ENCODE data around the gene NPEPPS.
"Not testable (repeated sequence)": the region's sequence is repeated elsewhere in the genome, so short reads cannot be mapped to it uniquely, and the experiment has no call there.

The NPEPPS gene

GRCh38 chr17:47560517-47561043 lies 29.7 kb downstream of the NPEPPS start:
- DNase-seq (ENCODE audit: low read depth, low spot score) = not testable (repeated sequence)

GRCh38 chr17:47561698-47562405 lies 30.9 kb downstream of the NPEPPS start:
- not testable (repeated sequence) for DNase-seq (ENCODE audit: low read depth, low spot score)

- not testable (repeated sequence) for DNase-seq (ENCODE audit: low read depth, low spot score)
These were observed 31.4 kb downstream of the NPEPPS start for GRCh38 chr17:47562406-47562705.

- not testable (repeated sequence) for DNase-seq (ENCODE audit: low read depth, low spot score)
These were observed 36.4 kb downstream of the NPEPPS start for GRCh38 chr17:47567261-47567660.

DNA sequence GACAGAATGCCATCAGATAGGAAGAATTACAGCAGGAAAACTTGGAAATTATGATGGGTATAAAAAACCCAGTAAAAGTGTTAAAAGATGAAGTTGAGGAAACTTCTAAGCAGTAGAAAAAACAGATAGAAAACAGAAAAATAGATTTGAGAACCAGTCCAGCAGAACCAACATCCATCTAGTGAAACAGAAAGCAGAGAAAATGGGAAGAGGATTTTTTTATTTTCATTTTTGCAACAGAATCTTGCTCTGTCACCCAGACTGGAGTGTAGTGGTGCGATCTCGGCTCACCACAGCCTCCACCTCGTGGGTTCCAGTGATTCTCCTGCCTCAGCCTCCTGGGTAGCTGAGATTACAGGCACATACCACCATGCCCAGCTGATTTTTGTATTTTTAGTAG lies 41.7 kb downstream of the NPEPPS start:
- DNase-seq (ENCODE audit: low read depth, low spot score) = not testable (repeated sequence)

- not testable (repeated sequence) for DNase-seq (ENCODE audit: low read depth, low spot score)
These were observed 51.5 kb downstream of the NPEPPS start for GRCh38 chr17:47582416-47582815.

DNA sequence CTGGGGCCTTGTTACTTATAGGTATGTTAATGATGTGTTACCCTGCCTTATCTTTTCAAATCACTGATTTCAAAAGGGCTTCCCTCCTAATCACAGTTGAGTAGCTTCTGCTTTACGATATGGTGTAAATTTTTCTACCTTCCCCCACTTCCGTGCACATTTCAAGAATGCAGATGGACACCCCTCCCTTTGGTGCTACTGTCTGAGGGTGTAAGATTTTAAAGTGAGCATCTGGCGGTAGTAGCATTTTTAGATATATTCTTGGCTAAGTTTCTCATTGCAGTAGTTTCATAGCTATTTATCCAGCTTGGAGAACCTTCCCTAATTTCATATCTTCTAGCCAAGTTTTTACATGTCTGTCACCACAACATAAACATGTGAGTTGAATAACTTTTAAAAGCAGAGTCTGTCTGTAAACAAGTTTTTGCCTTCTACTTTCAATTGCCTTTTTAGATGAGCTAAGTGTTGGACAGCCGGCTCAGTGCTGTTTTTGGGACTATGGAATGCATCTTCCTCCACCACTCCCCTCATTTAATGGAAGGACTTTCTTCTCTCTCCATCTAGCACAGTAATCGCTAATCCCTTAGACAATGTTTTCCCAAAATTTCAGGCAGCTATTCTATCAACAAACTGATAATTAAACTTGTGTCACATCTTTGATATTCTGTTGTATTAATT lies 55.6 kb downstream of the NPEPPS start:
- not testable (repeated sequence) for DNase-seq (ENCODE audit: low read depth, low spot score)

DNA sequence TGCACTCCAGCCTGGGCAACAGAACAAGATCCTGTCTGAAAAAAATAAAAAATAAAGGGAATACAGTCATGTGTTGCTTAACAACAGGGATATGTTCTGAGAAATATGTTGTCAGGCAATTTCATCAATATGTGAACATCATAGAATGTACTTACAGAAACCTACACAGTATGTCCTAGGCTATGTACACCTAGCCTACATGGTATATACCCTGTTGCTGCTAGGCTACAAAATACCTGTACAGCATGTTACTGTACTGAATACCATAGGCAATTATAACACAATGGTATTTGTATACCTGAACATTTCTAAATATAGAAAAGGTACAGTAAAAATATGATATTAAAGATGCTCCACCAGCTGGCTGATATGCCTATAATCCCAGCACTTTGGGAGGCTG lies 62.6 kb downstream of the NPEPPS start:
- not testable (repeated sequence) for DNase-seq (ENCODE audit: low read depth, low spot score)

DNA sequence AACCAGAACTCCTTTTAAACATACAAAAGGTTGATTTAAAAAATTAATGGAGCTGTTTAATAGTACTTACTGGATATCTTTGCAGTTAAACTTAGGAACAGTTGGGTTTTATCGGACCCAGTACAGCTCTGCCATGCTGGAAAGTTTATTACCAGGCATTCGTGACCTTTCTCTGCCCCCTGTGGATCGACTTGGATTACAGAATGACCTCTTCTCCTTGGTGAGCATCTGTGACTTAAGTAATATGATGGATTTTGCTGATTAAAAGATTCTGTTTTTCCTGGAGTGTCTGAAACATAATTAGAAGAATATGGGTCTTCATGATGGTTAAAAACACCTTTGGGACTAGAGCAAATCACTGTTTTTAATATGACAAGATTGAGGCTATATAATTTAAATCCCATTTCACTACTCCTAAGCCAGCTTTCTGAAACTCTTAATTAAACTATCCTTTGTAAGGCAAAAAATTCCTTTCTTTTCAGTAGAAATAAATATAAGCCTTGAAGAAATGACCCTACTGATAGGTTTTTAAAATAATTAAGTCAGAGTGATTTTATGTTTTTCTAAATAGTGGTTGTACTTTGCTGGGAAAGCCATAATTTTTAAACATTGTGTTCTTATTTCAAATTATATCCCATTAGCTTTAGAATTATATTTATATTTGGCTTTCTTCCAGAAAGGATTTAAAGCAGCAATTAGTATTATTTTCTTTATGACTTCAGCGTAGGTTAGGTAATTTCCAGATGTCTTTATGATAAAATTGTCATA lies 73.1 kb downstream of the NPEPPS start:
- no peak for DNase-seq (ENCODE audit: low read depth, low spot score)

GRCh38 chr17:47604598-47604927 lies 73.7 kb downstream of the NPEPPS start:
- no peak for DNase-seq (ENCODE audit: low read depth, low spot score)

DNA sequence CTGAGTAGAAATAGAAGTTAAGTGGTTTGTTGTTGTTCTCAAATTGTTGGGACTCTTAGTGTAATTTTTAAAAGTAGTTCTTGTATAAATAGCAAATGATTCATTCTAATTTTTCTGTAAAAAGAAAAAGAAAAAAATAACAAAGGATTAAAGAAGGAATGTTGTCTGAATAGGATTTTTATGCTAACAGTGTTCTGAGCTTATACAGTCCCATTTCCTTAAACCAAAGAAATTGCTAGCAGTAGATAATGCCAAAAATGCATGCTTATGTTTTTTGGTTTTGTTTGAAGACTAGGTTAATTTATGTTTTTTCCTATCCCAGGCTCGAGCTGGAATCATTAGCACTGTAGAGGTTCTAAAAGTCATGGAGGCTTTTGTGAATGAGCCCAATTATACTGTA lies 74.1 kb downstream of the NPEPPS start:
- no peak for DNase-seq (ENCODE audit: low read depth, low spot score)

GRCh38 chr17:47607481-47607880 lies 76.6 kb downstream of the NPEPPS start:
- no peak for DNase-seq (ENCODE audit: low read depth, low spot score)

GRCh38 chr17:47611372-47612350 lies 80.8 kb downstream of the NPEPPS start:
- no peak for DNase-seq (ENCODE audit: low read depth, low spot score)

DNA sequence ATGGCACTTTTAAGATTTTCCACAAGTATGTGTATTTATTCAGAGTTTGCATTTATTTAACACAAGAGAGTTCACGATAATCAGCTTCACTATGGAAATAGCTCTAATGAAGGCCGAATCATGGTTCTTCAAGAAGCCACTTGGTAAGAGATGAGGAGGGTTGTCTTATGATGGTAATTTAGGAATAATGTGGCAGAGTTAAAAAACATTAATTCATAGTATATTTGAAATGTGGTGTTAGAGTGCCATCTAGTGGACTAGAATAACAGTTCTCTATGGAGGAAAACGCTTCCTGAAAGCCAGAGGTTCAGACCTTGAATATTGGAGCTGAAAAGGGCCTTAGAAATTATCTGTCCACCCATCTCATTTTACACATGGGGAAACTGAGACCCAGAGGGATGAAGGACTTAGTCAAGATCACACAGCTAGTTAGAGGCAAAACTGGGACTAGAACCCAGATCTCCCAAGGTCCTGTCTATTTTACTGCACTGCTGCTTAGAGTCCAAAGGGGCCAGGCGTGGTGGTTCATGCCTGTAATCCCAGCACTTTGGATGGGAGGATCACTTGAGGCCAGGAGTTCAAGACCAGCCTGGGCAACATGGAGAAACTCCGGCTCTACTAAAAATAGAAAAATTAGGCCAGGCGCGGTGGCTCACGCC lies 85.0 kb downstream of the NPEPPS start:
- no peak for DNase-seq (ENCODE audit: low read depth, low spot score)

DNA sequence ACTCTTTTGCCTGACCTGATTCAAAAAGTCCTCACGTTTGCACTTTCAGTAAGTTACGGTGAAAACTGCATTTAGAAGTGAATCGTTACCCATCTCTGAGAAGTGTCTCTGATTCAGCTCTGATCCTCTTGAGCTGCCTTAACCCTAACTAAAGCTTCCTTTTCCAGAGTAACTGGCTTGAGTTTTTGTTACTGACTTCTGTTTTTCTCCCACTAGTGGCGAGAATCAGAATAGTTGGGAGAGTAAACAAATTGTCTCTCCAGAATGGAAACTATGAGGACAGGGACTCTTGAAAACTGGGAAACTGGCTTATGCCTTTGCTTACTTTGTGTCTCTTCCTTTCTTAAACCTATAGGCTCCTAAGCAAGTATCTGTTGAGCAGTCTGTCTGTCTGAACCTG lies 87.5 kb downstream of the NPEPPS start:
- no peak for DNase-seq (ENCODE audit: low read depth, low spot score)

GRCh38 chr17:47620503-47621245 lies 89.8 kb downstream of the NPEPPS start:
- no peak for DNase-seq (ENCODE audit: low read depth, low spot score)

GRCh38 chr17:47621293-47622179 lies 90.6 kb downstream of the NPEPPS start:
- peak; percentile 71 for DNase-seq (ENCODE audit: low read depth, low spot score)

- DNase-seq (ENCODE audit: low read depth, low spot score) = no peak
These were observed 91.3 kb downstream of the NPEPPS start for GRCh38 chr17:47622180-47622549.

DNA sequence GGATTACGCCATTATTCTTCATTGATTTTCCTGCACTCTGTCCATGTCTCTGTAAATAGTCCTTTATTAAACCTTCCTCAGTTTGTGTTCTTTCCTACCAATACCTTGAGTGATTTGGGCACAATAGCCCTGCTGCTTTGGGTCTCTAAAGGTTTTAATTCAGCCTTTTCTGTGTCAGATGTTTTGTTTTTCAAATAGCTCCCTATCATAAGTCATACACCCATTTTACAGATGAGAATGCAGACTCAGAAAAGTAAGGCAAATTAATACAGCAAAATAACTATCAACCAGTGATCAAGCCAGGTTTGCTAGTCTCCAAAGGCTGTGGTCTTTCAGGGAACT lies 93.8 kb downstream of the NPEPPS start:
- DNase-seq (ENCODE audit: low read depth, low spot score) = no peak

Data from iPS DF 19.7 (cell line).